MM.1S (cell line): ENCODE results near the gene ATP9A.

Experiments used
- DNase-seq: peaks from one replicate; pipeline ENCODE4 v3.0.0-alpha.2; 2015
- H2AFZ ChIP-seq: fragments of 300-600 bp; sonication (generic); 2 replicates; pipeline ENCODE4 v1.6.0; 2016; ENCODE audit warnings: antibody characterized with exemption, low read length
- H3F3A ChIP-seq: fragments of 300-600 bp; sonication (generic); 2 replicates; pipeline ENCODE4 v1.6.1; 2016; ENCODE audit warnings: mild to moderate bottlenecking, antibody characterized with exemption, low read length, moderate library complexity, mixed read lengths; ENCODE audit not compliant: insufficient read depth
- H3K27ac ChIP-seq: fragments of 300-600 bp; sonication (generic); 2 replicates; pipeline ENCODE4 v1.5.1; 2016; ENCODE audit warnings: mild to moderate bottlenecking, low read length
- H3K27me3 ChIP-seq: fragments of 300-600 bp; sonication (generic); replicated peaks from 2 replicates; pipeline ENCODE4 v1.6.0; 2016; ENCODE audit warnings: low read length; ENCODE audit not compliant: insufficient read depth
- H3K36me3 ChIP-seq: fragments of 300-600 bp; sonication (generic); replicated peaks from 2 replicates; pipeline ENCODE4 v1.6.1; 2016; ENCODE audit warnings: mild to moderate bottlenecking, low read length, mixed read lengths; ENCODE audit not compliant: insufficient read depth
- H3K4me1 ChIP-seq: fragments of 300-600 bp; sonication (generic); 2 replicates; pipeline ENCODE4 v1.6.1; 2016; ENCODE audit warnings: low read length, mixed read lengths
- H3K4me2 ChIP-seq: fragments of 300-600 bp; sonication (generic); 2 replicates; pipeline ENCODE4 v1.6.0; 2016; ENCODE audit warnings: low read depth, low read length
- H3K4me3 ChIP-seq: fragments of 300-600 bp; sonication (generic); 2 replicates; pipeline ENCODE4 v1.5.1; 2016; ENCODE audit warnings: low read length, mixed read lengths
- H3K79me2 ChIP-seq: fragments of 300-600 bp; sonication (generic); 2 replicates; pipeline ENCODE4 v1.6.1; 2016; ENCODE audit warnings: mixed run types, low read length, mixed read lengths
- H3K9ac ChIP-seq: fragments of 300-600 bp; sonication (generic); 2 replicates; pipeline ENCODE4 v1.6.1; 2016; ENCODE audit warnings: low read length, mixed read lengths
- H3K9me2 ChIP-seq: fragments of 300-600 bp; sonication (generic); replicated peaks from 2 replicates; pipeline ENCODE4 v1.6.1; 2016; ENCODE audit warnings: mild to moderate bottlenecking, low read length, mixed read lengths; ENCODE audit not compliant: insufficient read depth
- H3K9me3 ChIP-seq: fragments of 300-600 bp; sonication (generic); replicated peaks from 2 replicates; pipeline ENCODE4 v1.6.1; 2016; ENCODE audit warnings: mild to moderate bottlenecking, low read length, mixed read lengths; ENCODE audit not compliant: insufficient read depth
- H4K20me1 ChIP-seq: fragments of 300-600 bp; sonication (generic); 2 replicates; pipeline ENCODE4 v1.6.1; 2016; ENCODE audit warnings: mild to moderate bottlenecking, low read length, moderate library complexity, mixed read lengths; ENCODE audit not compliant: insufficient read depth
- CTCF ChIP-seq: fragments of 300-600 bp; sonication (generic); IDR thresholded peaks from 2 replicates; pipeline ENCODE4 v1.5.1; 2016; ENCODE audit warnings: antibody characterized with exemption, low read length, mixed read lengths
- EZH2 ChIP-seq: fragments of 300-600 bp; sonication (generic); optimal IDR thresholded peaks from 2 replicates; pipeline ENCODE3; 2017; ENCODE audit warnings: low read depth, mild to moderate bottlenecking, antibody characterized with exemption, low read length, mixed read lengths
- EZH2phosphoT487 ChIP-seq: fragments of 300-600 bp; sonication (generic); IDR thresholded peaks from 2 replicates; pipeline ENCODE4 v1.6.1; 2018; ENCODE audit warnings: antibody characterized with exemption, low read length

ATP9A gene

GRCh38 chr20:51584737-51585136 lies 183.5 kb downstream of the ATP9A start:
- Histone ChIP-seq H3K27me3 (no peaks in the 10 kb centered on the region), H3K4me1 (no peaks in the 10 kb centered on the region), H3K36me3 (no peaks in the 10 kb centered on the region), H2AFZ (no peak overlapping the region), H3K4me3 (no peak overlapping the region), H3K9me2 (no peaks in the 10 kb centered on the region), H3K27ac (no peak overlapping the region), H4K20me1 (no peaks in the 10 kb centered on the region), H3K4me2 (no peak overlapping the region), H3K79me2 (no peaks in the 10 kb centered on the region), H3K9ac (no peak overlapping the region), H3K9me3 (no peaks in the 10 kb centered on the region), H3F3A (no peaks in the 10 kb centered on the region)
- TF ChIP-seq EZH2phosphoT487, result no peak
- no peak for TF ChIP-seq CTCF
- TF ChIP-seq EZH2, result no peak
- DNase-seq, result no peak

GRCh38 chr20:51584116-51584515 lies 184.1 kb downstream of the ATP9A start:
- Histone ChIP-seq H2AFZ (no peak overlapping the region), H3K4me1 (no peaks in the 10 kb centered on the region), H3K9me2 (no peaks in the 10 kb centered on the region), H3K4me3 (no peak overlapping the region), H4K20me1 (no peaks in the 10 kb centered on the region), H3F3A (no peaks in the 10 kb centered on the region), H3K27ac (no peak overlapping the region), H3K27me3 (no peaks in the 10 kb centered on the region), H3K79me2 (no peaks in the 10 kb centered on the region), H3K9me3 (no peaks in the 10 kb centered on the region), H3K36me3 (no peaks in the 10 kb centered on the region), H3K4me2 (no peak overlapping the region), H3K9ac (no peak overlapping the region)
- TF ChIP-seq CTCF (no peak), EZH2phosphoT487 (no peak), EZH2 (no peak)
- DNase-seq, result no peak

- no peak for DNase-seq
- Histone ChIP-seq H3K27ac (no peak overlapping the region), H3K9ac (no peak overlapping the region), H3K4me3 (no peak overlapping the region), H3K9me2 (no peaks in the 10 kb centered on the region), H3K9me3 (no peaks in the 10 kb centered on the region), H3K27me3 (no peaks in the 10 kb centered on the region), H3K36me3 (no peaks in the 10 kb centered on the region), H2AFZ (no peak overlapping the region), H3K4me2 (no peak overlapping the region), H3K79me2 (no peaks in the 10 kb centered on the region), H3F3A (no peaks in the 10 kb centered on the region), H4K20me1 (no peaks in the 10 kb centered on the region), H3K4me1 (no peaks in the 10 kb centered on the region)
- TF ChIP-seq CTCF (no peak), EZH2 (no peak), EZH2phosphoT487 (no peak)
These were observed 184.7 kb downstream of the ATP9A start for GRCh38 chr20:51583499-51583898.
